GM04504 (cell line): ENCODE measurements around the gene PLXNA4.

Experiments used
- DNase-seq: peaks from one replicate; pipeline ENCODE4 v3.0.0-alpha.2; 2012; ENCODE audit warnings: low read depth

PLXNA4 gene

DNA sequence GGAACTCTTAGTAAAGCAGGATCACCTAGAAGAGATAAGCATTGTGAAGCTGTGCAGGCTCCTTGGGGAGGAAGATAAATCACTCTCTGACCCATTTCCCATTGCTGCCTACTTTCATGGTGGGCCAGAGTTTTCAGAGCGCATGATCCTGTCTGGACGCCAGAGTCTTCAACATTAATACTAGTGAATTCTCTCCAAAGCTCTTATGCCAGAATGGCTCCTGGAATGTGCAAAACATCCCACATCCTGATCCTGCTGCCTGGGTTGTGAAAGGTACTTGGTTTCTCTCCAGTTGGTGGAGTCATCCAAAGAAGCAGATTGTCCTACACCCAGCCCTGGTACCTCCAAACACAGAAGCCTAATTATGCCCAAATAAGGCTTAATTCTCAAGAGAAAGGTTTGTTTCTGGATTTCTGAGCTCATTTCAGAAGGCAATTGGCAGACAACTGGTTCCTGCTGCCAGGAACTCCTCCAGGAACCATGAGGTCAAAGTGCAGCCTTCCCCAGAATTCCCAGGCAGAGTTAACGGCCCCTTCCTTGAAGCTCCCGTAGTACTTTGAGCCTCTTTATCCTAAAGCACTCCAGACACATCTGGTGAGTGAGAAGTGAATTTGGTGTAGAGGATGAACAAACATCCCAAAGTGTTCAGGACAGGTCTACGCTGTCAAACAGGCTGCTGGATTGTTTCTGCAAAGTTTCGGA lies 495.2 kb downstream of the PLXNA4 start:
- peak; percentile 67 for DNase-seq

DNA sequence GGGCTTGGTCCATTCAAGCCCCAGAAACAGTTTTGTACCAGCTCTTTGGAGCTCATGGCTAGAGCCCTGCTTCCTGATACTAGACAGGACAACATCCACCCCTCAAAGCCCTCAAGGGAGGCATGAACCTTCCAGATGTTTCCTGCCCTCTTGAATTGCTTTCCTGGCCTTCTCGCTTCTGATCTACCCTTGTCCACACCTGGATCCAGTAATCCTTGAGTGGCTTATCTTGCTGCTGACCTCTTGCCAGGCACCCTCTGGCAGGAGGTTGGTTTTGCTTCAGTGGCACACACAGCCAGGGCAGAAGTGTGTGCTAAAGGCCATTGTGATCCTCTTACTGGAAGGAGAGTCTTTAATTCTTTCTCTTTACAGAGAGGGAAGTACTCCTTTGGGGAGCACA lies 495.8 kb downstream of the PLXNA4 start:
- no peak for DNase-seq

DNA sequence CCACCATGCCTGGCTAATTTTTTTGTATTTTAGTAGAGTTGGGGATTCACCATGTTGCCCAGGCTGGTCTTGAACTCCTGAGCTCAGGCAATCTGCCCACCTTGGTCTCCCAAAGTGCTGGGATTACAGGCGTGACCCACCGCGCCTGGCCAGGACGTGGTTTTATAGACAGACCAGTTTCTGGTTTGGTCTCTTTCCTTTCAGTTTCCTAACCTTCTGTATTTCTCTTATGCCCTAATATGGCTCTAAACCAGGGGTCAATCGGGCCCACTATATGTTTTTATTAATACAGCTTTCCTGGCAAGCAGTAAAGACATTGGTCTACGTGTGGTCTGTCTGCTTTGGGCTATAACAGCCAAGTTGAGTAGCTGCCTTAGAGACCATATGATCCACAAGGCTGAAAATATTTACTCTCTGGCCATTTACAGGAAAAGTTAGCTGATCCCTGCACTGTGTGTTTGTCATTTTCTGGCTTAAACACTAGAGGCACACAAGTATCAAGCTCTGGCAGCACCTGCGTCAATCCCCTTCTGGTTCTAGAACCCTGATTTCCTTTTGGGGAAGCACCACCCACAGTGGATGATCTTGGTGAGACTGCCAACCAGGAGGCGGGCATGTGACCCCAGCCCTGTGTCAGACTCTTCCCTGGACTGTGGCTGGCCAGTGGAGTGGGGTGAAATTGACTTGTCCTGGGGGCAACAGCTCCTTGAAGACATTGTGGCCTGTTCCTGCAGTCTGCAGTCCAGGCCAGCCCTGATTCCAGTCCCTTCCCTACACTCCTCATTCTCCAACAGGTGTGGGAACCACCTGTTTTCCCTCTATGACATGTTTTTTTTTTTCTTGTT lies 497.2 kb downstream of the PLXNA4 start:
- DNase-seq: no peak

DNA sequence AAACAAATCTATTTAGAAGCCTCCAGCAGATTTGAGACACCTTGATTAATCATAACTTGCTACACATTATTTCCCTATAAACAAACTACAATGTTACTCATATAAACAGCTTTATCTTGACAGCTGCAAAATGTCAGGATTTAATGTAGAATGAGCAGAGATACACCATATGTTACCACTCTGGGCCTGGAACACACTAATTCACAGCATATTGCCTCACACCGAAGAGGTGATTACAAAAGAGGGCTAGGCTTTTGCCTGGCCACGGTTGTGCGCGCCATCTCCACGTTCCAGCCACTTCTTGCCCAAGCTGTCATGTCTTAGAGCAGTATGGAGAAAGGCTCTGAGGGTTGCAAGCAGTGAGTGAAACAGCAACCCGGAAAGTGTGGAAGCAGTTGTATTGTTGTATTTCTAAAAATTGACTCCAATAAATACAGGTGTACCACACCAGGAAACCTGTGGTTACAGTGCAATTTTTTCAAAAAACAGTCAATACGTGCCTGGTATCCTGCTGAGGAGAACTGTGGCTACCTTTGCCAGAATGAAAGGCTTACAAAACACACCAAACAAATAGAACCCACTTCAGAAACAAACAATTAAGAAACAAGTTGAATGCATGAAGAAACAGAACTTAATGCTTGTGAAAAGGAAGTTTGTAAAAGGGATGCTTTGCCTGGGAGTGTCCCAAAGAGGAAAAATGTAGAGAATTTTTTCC lies 498.1 kb downstream of the PLXNA4 start:
- DNase-seq: no peak

DNA sequence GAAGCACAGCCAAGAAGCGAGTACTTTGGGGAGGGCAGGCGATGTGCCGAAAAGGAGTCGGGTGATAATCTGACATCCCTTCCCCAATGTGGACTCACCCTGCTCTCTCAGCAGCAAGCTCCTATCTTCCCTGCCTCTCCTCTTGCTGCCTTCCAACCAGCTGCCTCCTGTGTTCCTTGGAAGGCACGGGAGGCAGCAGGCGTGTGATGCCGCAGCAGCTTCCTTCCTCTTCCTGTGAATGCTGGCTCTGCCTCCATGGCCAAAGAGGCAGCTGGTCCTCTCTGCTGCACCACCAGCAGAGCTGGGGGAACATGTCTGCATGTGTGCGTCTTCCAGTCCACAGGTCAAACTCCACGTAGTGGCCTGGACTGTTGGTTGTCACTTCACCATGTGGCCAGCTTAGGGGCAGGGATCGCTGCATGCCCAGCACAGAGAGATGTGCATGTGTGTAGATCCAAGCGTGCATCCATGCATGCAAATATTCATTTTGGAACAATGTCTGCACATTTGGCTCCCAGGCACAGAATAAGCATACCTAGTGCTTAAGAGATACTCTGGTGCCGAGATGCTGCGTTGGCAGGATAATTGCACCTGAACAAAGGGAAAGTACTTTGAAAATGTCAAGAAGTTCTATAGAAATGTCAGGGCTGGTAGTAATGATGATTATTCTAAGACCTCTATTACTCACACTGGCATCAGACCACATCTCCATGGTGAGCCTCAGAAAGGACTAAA lies 499.8 kb downstream of the PLXNA4 start:
- DNase-seq: no peak

DNA sequence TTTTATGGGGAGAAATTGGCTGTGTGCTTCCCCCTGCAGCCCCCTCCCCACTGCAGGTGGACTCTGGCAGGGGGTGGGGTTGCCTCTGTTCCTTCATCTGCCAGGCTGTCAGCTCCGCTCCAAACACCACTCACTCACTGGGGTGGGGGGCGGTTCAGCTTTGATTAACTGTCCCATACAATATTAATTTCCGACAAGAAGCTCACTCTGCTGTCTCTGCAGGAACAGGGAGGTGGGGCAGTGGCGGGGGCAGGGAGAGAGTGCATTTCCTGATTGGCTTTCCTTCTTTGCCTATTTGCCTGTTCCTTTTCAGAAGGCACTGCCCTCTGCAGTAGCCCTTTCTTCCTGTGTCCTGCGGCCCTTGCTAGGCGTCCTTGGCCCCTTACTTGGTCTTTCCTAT lies 500.8 kb downstream of the PLXNA4 start:
- no peak for DNase-seq

DNA sequence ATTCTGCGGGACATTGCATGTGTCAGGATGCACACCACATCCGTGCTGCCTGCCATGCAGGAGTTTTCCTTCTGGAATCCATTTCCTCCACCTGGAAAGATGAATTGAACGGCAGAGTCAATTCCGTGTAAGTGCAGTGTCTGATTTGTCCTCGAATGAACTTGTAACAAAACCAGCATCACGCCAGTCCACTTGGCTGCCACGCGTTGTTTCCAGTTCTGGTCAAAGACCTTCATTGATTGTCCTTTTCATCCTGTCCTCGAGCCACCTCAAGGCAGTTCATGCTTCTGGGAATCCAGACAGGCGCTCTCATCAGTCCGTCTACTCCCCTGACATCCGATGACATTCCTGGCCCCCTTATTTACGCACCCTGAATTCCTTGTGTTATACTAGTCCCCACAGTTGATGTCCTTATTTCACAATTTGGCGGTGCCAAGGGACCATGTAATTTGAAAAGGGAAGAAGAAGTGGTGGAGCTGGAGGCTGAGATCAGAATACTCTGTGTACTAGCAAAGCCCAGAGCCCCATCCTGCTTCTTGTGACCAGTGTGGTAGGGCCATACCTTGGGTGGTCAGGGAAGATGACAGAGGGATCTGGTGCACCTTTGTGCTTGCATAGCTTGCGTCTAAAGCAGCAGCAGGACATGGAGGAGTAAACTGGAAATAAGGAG lies 502.2 kb downstream of the PLXNA4 start:
- no peak for DNase-seq
